ENCODE results near the gene TMEM51.
"Not testable (repeated sequence)": the region's sequence is repeated elsewhere in the genome, so short reads cannot be mapped to it uniquely, and the experiment has no call there.

TMEM51 gene

GRCh38 chr1:15128077-15128476 is 25.5 kb upstream of the TMEM51 start:
- DNase-seq (ENCODE audit: low spot score): no peak

- peak; percentile 19 for DNase-seq (ENCODE audit: low spot score)
Observed at GRCh38 chr1:15128520-15129313, 24.8 kb upstream of the TMEM51 start.

GRCh38 chr1:15129944-15130343 is 23.6 kb upstream of the TMEM51 start:
- no peak for DNase-seq (ENCODE audit: low spot score)

GRCh38 chr1:15130607-15131006 is 22.9 kb upstream of the TMEM51 start:
- no peak for DNase-seq (ENCODE audit: low spot score)

GRCh38 chr1:15132965-15133364 is 20.6 kb upstream of the TMEM51 start:
- DNase-seq (ENCODE audit: low spot score): no peak

GRCh38 chr1:15134285-15134684 is 19.3 kb upstream of the TMEM51 start:
- DNase-seq (ENCODE audit: low spot score): no peak

GRCh38 chr1:15135604-15136003 is 17.9 kb upstream of the TMEM51 start:
- not testable (repeated sequence) for DNase-seq (ENCODE audit: low spot score)

- no peak for DNase-seq (ENCODE audit: low spot score)
Observed at GRCh38 chr1:15137809-15138208, 15.7 kb upstream of the TMEM51 start.

GRCh38 chr1:15139654-15140350 is 13.7 kb upstream of the TMEM51 start:
- DNase-seq (ENCODE audit: low spot score): no peak

- no peak for DNase-seq (ENCODE audit: low spot score)
Observed at GRCh38 chr1:15141935-15142539, 11.5 kb upstream of the TMEM51 start.

- no peak for DNase-seq (ENCODE audit: low spot score)
Observed at GRCh38 chr1:15145327-15145726, 8.2 kb upstream of the TMEM51 start.

- no peak for DNase-seq (ENCODE audit: low spot score)
Observed at GRCh38 chr1:15146142-15146680, 7.3 kb upstream of the TMEM51 start.

- DNase-seq (ENCODE audit: low spot score): no peak
Observed at GRCh38 chr1:15146971-15147376, 6.6 kb upstream of the TMEM51 start.

- DNase-seq (ENCODE audit: low spot score): no peak
Observed at GRCh38 chr1:15148004-15148403, 5.5 kb upstream of the TMEM51 start.

- no peak for DNase-seq (ENCODE audit: low spot score)
Observed at GRCh38 chr1:15148475-15148874, 5.1 kb upstream of the TMEM51 start.

- no peak for DNase-seq (ENCODE audit: low spot score)
Observed at GRCh38 chr1:15148941-15149340, 4.6 kb upstream of the TMEM51 start.

GRCh38 chr1:15150376-15150775 is 3.2 kb upstream of the TMEM51 start:
- no peak for DNase-seq (ENCODE audit: low spot score)

GRCh38 chr1:15151377-15151806 is 2.2 kb upstream of the TMEM51 start:
- DNase-seq (ENCODE audit: low spot score): no peak

GRCh38 chr1:15151871-15152270 is 1.7 kb upstream of the TMEM51 start:
- DNase-seq (ENCODE audit: low spot score): no peak

- peak; percentile 65 for DNase-seq (ENCODE audit: low spot score)
Observed at GRCh38 chr1:15152318-15153183, 996 bp upstream of the TMEM51 start.

- DNase-seq (ENCODE audit: low spot score): no peak
Observed at GRCh38 chr1:15153842-15154479, 414 bp downstream of the TMEM51 start.

Measured in putamen (tissue), 1 donor.